ENCODE measurements around the gene INPP5D.

DNA sequence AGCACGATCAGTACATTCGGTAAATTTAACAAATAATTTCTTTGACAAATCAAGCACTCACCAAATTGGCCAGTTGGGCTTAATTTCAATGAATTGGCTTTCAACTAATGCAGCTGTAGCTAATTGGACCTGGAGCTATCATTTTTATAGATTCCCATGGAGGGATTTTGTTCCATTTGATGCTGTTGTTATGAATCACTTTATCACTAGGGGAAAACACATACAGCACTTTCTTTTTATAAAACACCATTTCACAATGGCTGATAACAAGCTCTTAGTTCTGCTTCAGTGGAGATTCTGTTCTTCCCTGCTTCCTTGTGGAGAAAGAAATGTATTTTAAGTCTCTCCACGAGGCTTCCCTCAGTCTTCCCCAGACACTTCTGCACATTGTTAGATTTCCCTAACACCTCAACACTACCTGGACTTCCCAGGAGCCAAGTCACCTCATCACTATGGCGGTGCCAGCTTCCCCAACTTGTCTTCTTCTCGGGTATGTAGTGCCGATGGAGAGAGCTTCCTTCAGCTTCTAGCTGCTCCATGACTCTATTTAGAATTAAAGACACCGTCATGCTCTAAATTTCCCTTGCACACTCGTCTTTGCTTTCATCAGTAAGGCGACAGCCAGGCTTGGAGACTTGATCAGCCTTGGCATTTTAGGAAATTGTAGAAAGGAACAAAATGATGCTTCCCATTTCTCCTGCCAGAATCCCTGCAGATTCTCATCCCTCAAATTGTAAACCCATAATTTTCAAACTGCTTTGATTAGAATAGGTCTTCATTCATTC is 72.0 kb downstream of the INPP5D start:
- TF ChIP-seq, protein P1, sequence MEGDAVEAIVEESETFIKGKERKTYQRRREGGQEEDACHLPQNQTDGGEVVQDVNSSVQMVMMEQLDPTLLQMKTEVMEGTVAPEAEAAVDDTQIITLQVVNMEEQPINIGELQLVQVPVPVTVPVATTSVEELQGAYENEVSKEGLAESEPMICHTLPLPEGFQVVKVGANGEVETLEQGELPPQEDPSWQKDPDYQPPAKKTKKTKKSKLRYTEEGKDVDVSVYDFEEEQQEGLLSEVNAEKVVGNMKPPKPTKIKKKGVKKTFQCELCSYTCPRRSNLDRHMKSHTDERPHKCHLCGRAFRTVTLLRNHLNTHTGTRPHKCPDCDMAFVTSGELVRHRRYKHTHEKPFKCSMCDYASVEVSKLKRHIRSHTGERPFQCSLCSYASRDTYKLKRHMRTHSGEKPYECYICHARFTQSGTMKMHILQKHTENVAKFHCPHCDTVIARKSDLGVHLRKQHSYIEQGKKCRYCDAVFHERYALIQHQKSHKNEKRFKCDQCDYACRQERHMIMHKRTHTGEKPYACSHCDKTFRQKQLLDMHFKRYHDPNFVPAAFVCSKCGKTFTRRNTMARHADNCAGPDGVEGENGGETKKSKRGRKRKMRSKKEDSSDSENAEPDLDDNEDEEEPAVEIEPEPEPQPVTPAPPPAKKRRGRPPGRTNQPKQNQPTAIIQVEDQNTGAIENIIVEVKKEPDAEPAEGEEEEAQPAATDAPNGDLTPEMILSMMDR (IDR thresholded peaks at IDR 0.05; ENCODE audit: low read depth, low read length, missing input control), result no peak
- TF ChIP-seq, protein P2, sequence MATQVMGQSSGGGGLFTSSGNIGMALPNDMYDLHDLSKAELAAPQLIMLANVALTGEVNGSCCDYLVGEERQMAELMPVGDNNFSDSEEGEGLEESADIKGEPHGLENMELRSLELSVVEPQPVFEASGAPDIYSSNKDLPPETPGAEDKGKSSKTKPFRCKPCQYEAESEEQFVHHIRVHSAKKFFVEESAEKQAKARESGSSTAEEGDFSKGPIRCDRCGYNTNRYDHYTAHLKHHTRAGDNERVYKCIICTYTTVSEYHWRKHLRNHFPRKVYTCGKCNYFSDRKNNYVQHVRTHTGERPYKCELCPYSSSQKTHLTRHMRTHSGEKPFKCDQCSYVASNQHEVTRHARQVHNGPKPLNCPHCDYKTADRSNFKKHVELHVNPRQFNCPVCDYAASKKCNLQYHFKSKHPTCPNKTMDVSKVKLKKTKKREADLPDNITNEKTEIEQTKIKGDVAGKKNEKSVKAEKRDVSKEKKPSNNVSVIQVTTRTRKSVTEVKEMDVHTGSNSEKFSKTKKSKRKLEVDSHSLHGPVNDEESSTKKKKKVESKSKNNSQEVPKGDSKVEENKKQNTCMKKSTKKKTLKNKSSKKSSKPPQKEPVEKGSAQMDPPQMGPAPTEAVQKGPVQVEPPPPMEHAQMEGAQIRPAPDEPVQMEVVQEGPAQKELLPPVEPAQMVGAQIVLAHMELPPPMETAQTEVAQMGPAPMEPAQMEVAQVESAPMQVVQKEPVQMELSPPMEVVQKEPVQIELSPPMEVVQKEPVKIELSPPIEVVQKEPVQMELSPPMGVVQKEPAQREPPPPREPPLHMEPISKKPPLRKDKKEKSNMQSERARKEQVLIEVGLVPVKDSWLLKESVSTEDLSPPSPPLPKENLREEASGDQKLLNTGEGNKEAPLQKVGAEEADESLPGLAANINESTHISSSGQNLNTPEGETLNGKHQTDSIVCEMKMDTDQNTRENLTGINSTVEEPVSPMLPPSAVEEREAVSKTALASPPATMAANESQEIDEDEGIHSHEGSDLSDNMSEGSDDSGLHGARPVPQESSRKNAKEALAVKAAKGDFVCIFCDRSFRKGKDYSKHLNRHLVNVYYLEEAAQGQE (IDR thresholded peaks at IDR 0.05), result no peak
- TF ChIP-seq RXRA (IDR thresholded peaks at IDR 0.05), result no peak
- TF ChIP-seq, protein P3, sequence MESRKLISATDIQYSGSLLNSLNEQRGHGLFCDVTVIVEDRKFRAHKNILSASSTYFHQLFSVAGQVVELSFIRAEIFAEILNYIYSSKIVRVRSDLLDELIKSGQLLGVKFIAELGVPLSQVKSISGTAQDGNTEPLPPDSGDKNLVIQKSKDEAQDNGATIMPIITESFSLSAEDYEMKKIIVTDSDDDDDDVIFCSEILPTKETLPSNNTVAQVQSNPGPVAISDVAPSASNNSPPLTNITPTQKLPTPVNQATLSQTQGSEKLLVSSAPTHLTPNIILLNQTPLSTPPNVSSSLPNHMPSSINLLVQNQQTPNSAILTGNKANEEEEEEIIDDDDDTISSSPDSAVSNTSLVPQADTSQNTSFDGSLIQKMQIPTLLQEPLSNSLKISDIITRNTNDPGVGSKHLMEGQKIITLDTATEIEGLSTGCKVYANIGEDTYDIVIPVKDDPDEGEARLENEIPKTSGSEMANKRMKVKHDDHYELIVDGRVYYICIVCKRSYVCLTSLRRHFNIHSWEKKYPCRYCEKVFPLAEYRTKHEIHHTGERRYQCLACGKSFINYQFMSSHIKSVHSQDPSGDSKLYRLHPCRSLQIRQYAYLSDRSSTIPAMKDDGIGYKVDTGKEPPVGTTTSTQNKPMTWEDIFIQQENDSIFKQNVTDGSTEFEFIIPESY (IDR thresholded peaks at IDR 0.05), result no peak

Measured in liver (tissue), 3 donors.